ENCODE results near the gene OTOG.

- no peak for TF ChIP-seq CTCF (IDR thresholded peaks at IDR 0.05)
- no peak for TF ChIP-seq POLR2A (IDR thresholded peaks at IDR 0.05)
Measured at GRCh38 chr11:17642370-17642769, 95.3 kb downstream of the OTOG start.

All from lower leg skin (tissue), 3 donors.